HCT116 (cell line): ENCODE data around the gene CEND1. TPM values are rescaled to one million over a fixed set of nuclear protein-coding genes. Genes with fewer than 3 reads are reported as not detected.

ENCODE experiments used
- ATAC-seq: fragments of 200-7000 bp; cut with Tn5 transposase; 2 replicates; pipeline ENCODE4 v1.9.1; 2020; ENCODE audit warnings: mild to moderate bottlenecking, moderate library complexity
- BruUV-seq: library from RNA; stranded (reverse); fragments of 400-500 nt; replicated peaks from 2 replicates; lab custom pipeline; 2021; lab: Mats Ljungman, UMichigan
- CTCF ChIA-PET: fragments of 300-600 bp; sonication (Branson Sonifier 250); formaldehyde crosslinking; loops from one replicate; lab custom pipeline; 2021; ENCODE audit warnings: antibody characterized with exemption; lab: Charles Lee
- POLR2A ChIA-PET: fragments of 300-600, 350-600 bp; sonication (Branson Sonifier 250); formaldehyde crosslinking; loops from one replicate; lab custom pipeline; 2021; ENCODE audit warnings: antibody characterized with exemption; lab: Charles Lee
- RAD21 ChIA-PET, 2 experiments: fragments of 300-600 bp; sonication (Branson Sonifier 250); formaldehyde crosslinking; loops; one replicate each; lab custom pipeline; 2023; ENCODE audit warnings: low total read pairs in 2 of 2; ENCODE audit not compliant: uncharacterized antibody in 2 of 2, unreplicated experiment in 2 of 2, low non-redundant PET in 1 of 2; lab: Charles Lee
- DNase-seq: peaks from one replicate; pipeline ENCODE4 v3.0.0-alpha.2; 2010; ENCODE audit warnings: low read depth, low spot score
- H2AFZ ChIP-seq: fragments of 200-600 bp; shearing (Covaris generic), sonication (generic); 2 replicates; pipeline ENCODE4 v1.6.1; 2017; ENCODE audit warnings: low read depth, mixed run types, mixed read lengths, antibody characterized with exemption, low read length; ENCODE audit not compliant: poor library complexity, severe bottlenecking
- H3K27ac ChIP-seq: 2 replicates; pipeline ENCODE4 v1.5.1; 2012; ENCODE audit warnings: low read depth, low read length
- H3K27me3 ChIP-seq: fragments of 200-600 bp; sonication (generic); 2 replicates; pipeline ENCODE4 v1.6.1; 2016; ENCODE audit warnings: mixed run types, low read length, mixed read lengths; ENCODE audit not compliant: insufficient read depth
- H3K36me3 ChIP-seq, 2 experiments: fragments of 200-500 bp in 1 of 2; fragments of 200-600 bp in 1 of 2; sonication (Bioruptor generic) in 1 of 2; sonication (generic) in 1 of 2; 2 replicates each; pipeline versions ENCODE4 v1.5.1 to v1.6.1; 2014 to 2016; ENCODE audit warnings: low read length in 2 of 2, inconsistent platforms in 1 of 2, mixed read lengths in 1 of 2, mixed run types in 1 of 2; ENCODE audit not compliant: insufficient read depth in 2 of 2, control insufficient read depth in 1 of 2
- H3K4me1 ChIP-seq, 2 experiments: fragments of 200-600 bp in 1 of 2; sonication (generic) in 1 of 2; 2 replicates each; pipeline versions ENCODE4 v1.5.1 to v1.6.1; 2012 to 2017; ENCODE audit warnings: low read length in 2 of 2, inconsistent platforms in 1 of 2, mild to moderate bottlenecking in 1 of 2, mixed read lengths in 1 of 2, mixed run types in 1 of 2, moderate library complexity in 1 of 2; ENCODE audit not compliant: insufficient read depth in 2 of 2, control insufficient read depth in 1 of 2
- H3K4me2 ChIP-seq: fragments of 200-600 bp; sonication (generic); 2 replicates; pipeline ENCODE4 v1.6.1; 2017; ENCODE audit warnings: mixed run types, low read length, mixed read lengths
- H3K4me3 ChIP-seq, 2 experiments: fragments of 200-600 bp in 1 of 2; sonication (generic) in 1 of 2; replicated peaks in 1 of 2; 2 replicates each; pipeline ENCODE4 v1.5.1; 2011 to 2016; ENCODE audit warnings: low read length in 2 of 2, control low read depth in 1 of 2, low read depth in 1 of 2, mild to moderate bottlenecking in 1 of 2, mixed read lengths in 1 of 2, mixed run types in 1 of 2
- H3K79me2 ChIP-seq: fragments of 200-600 bp; sonication (generic); 2 replicates; pipeline ENCODE4 v1.6.1; 2017; ENCODE audit warnings: mild to moderate bottlenecking, mixed run types, low read length, moderate library complexity, mixed read lengths; ENCODE audit not compliant: insufficient read depth
- H3K9ac ChIP-seq: fragments of 200-600 bp; sonication (generic); 2 replicates; pipeline ENCODE4 v1.6.1; 2016; ENCODE audit warnings: low read length, mixed read lengths
- H3K9me2 ChIP-seq: fragments of 200-600 bp; sonication (generic), shearing (Covaris generic); 2 replicates; pipeline ENCODE4 v1.6.1; 2017; ENCODE audit warnings: mixed run types, mild to moderate bottlenecking, moderate library complexity; ENCODE audit not compliant: insufficient read depth
- H3K9me3 ChIP-seq, 2 experiments: fragments of 200-500 bp in 1 of 2; fragments of 200-600 bp in 1 of 2; sonication (Bioruptor generic) in 1 of 2; sonication (generic) in 1 of 2; 2 replicates each; pipeline ENCODE4 v1.6.1; 2014 to 2017; ENCODE audit warnings: low read length in 2 of 2, mixed read lengths in 2 of 2, inconsistent platforms in 1 of 2, low read depth in 1 of 2, mild to moderate bottlenecking in 1 of 2, mixed run types in 1 of 2, moderate library complexity in 1 of 2; ENCODE audit not compliant: control insufficient read depth in 1 of 2, insufficient read depth in 1 of 2
- H4K20me1 ChIP-seq: fragments of 200-600 bp; sonication (generic), shearing (Covaris generic); 2 replicates; pipeline ENCODE4 v1.6.1; 2017; ENCODE audit warnings: mixed run types, mild to moderate bottlenecking, moderate library complexity; ENCODE audit not compliant: insufficient read depth
- CBX3 ChIP-seq: IDR thresholded peaks from 2 replicates; pipeline ENCODE4 v1.6.1; 2012; ENCODE audit warnings: low read depth
- ELF1 ChIP-seq: IDR thresholded peaks from 2 replicates; pipeline ENCODE4 v1.6.1; 2012; ENCODE audit warnings: low read depth, borderline replicate concordance
- EZH2 ChIP-seq: fragments of 200-600 bp; sonication (generic); IDR thresholded peaks from 2 replicates; pipeline ENCODE4 v1.6.1; 2017; ENCODE audit warnings: antibody characterized with exemption, mixed run types
- FOSL1 ChIP-seq: IDR thresholded peaks from 2 replicates; pipeline ENCODE4 v1.6.1; 2012; ENCODE audit warnings: low read depth
- MAX ChIP-seq: IDR thresholded peaks from 2 replicates; pipeline ENCODE4 v1.6.1; 2012
- RAD21 ChIP-seq: IDR thresholded peaks from 2 replicates; pipeline ENCODE4 v1.6.1; 2012; ENCODE audit warnings: low read depth, mild to moderate bottlenecking
- SIN3A ChIP-seq: IDR thresholded peaks from 2 replicates; pipeline ENCODE4 v1.6.1; 2012; ENCODE audit warnings: low read depth
- TCF7L2 ChIP-seq: IDR thresholded peaks from 2 replicates; pipeline ENCODE4 v1.7.0; 2011; ENCODE audit warnings: borderline replicate concordance, inconsistent platforms; ENCODE audit not compliant: insufficient read depth, insufficient read length; ENCODE audit errors: extremely low read depth
- ZBTB33 ChIP-seq: IDR thresholded peaks from 2 replicates; pipeline ENCODE4 v1.6.1; 2011; ENCODE audit warnings: mild to moderate bottlenecking, low read length, moderate library complexity; ENCODE audit not compliant: insufficient replicate concordance; ENCODE audit errors: extremely low read depth
- intact Hi-C: fragments of 100-400 bp; cut with micrococcal nuclease; formaldehyde crosslinking; loops from 2 replicates; pipeline ENCODE4 v1.10.0; 2022
- total RNA-seq: library from RNA; stranded (reverse); gene quantifications from one replicate; pipeline ENCODE4 v1.2.1, GENCODE V29; 2021; ENCODE audit not compliant: unreplicated experiment

Gene CEND1
- total RNA-seq, 1 experiment from 2014 or later = 0.27 TPM

GRCh38 chr11:824292-824880 lies 34.5 kb upstream of the CEND1 start:
- Histone ChIP-seq H3K4me2 (no peak overlapping the region), H2AFZ (no peak overlapping the region), H3K27me3 (no peaks in the 10 kb centered on the region), H3K9me3 (no peaks in the 10 kb centered on the region), H3K4me3 (no peak overlapping the region), H3K36me3 (no peaks in the 10 kb centered on the region), H3K79me2 (peaks cover 22% of the 10 kb centered on the region), H3K4me1 (peaks cover 34 to 52% of the 10 kb centered on the region in 2 experiments), H3K27ac (no peak overlapping the region), H3K9ac (no peak overlapping the region), H4K20me1 (no peaks in the 10 kb centered on the region), H3K9me2 (no peaks in the 10 kb centered on the region)
- ChIA-PET RAD21 (no interaction called here), POLR2A (no interaction called here), CTCF (no interaction called here)
- no peak for DNase-seq
- ATAC-seq = no peak
- intact Hi-C loops = no loop called here
- TF ChIP-seq ELF1 (no peak), EZH2 (no peak), ZBTB33 (no peak), CBX3 (no peak)
- BruUV-seq = no TSS peak

GRCh38 chr11:823441-824291 lies 33.8 kb upstream of the CEND1 start:
- BruUV-seq = no TSS peak
- H3K4me2 ChIP-seq = no peak overlapping the region
- peaks cover 38 to 58% of the 10 kb centered on the region in 2 experiments for H3K4me1 ChIP-seq
- H3K79me2 ChIP-seq = peaks cover 22% of the 10 kb centered on the region
- no peaks in the 10 kb centered on the region for H3K36me3 ChIP-seq
- intact Hi-C loops = no loop called here
- CTCF ChIA-PET = no interaction called here
- H3K27ac ChIP-seq = no peak overlapping the region
- no peaks in the 10 kb centered on the region for H3K9me2 ChIP-seq
- no peaks in the 10 kb centered on the region for H4K20me1 ChIP-seq
- H3K4me3 ChIP-seq = no peak overlapping the region
- no peaks in the 10 kb centered on the region for H3K9me3 ChIP-seq
- ATAC-seq (no peak), DNase-seq (no peak)
- H2AFZ ChIP-seq = no peak overlapping the region
- no peaks in the 10 kb centered on the region for H3K27me3 ChIP-seq
- RAD21 ChIA-PET = no interaction called here
- no peak overlapping the region for H3K9ac ChIP-seq
- POLR2A ChIA-PET = interaction anchor here (1.6 kb wide), 1 partner anchor 11 kb away, joined by 9 read pairs; no protein-coding TSS in a partner anchor
- no peak for TF ChIP-seq MAX
- no peak for TF ChIP-seq FOSL1
- TF ChIP-seq TCF7L2 = no peak
- no peak for TF ChIP-seq RAD21
- no peak for TF ChIP-seq ZBTB33
- TF ChIP-seq SIN3A = no peak
- no peak for TF ChIP-seq CBX3
